H1 (cell line): Measurements from ENCODE around the gene MGST3. TPM values are rescaled to one million over a fixed set of nuclear protein-coding genes. Genes with fewer than 3 reads are reported as not detected.

ENCODE experiments used
- BACH1 ChIP-seq: IDR thresholded peaks from 2 replicates; pipeline ENCODE4 v1.6.1; 2012; ENCODE audit warnings: low read length, improper control_type of control experiment
- CHD7 ChIP-seq: fragments of 300-600 bp; sonication (generic); IDR thresholded peaks from 2 replicates; pipeline ENCODE4 v1.7.1; 2012; ENCODE audit warnings: low read length, moderate library complexity, mild to moderate bottlenecking, inconsistent platforms; ENCODE audit not compliant: insufficient replicate concordance
- RFX5 ChIP-seq: IDR thresholded peaks from 2 replicates; pipeline ENCODE4 v1.6.1; 2011; ENCODE audit warnings: low read depth, low read length, improper control_type of control experiment, borderline replicate concordance
- SIN3A ChIP-seq, 2 experiments: IDR thresholded peaks in 1 of 2; conservative IDR thresholded peaks in 1 of 2; 2 replicates each; pipeline ENCODE4 v1.6.1; 2011 to 2012; ENCODE audit warnings: low read length in 2 of 2, improper control_type of control experiment in 1 of 2, low read depth in 1 of 2, mild to moderate bottlenecking in 1 of 2
- polyA plus RNA-seq, 7 experiments: library from polyadenylated mRNA; depleted of rRNA in 3 of 7; stranded (reverse) in 5 of 7; unstranded in 2 of 7; fragments of >200 nt in 5 of 7; fragments of 200-250 nt in 2 of 7; gene quantifications; 1 replicate in 5 of 7; 2 replicates in 1 of 7; 4 replicates in 1 of 7; pipeline versions ENCODE4 v1.2.1 to v1.2.3, GENCODE V29; 2011 to 2013; ENCODE audit warnings: missing spikeins in 2 of 7, mixed read lengths in 2 of 7
- total RNA-seq: library from RNA; stranded (reverse); fragmentation: NEBNext Ultra II Directional; extraction: Animal tissue kit (Norgen Biotek cat#: 25700); gene quantifications from 2 replicates; pipeline ENCODE4 v1.2.1, GENCODE V29; 2021
- TF ChIP-seq, protein P1 (sequence below): IDR thresholded peaks from 2 replicates; pipeline ENCODE4 v1.6.1; 2012; ENCODE audit warnings: low read length, inconsistent platforms

The MGST3 gene
- total and polyA plus RNA-seq, 2 of the 8 experiments (the other 6 are each of a cell fraction or from before 2014, with no cell fraction given): 124 to 257 TPM

GRCh38 chr1:165619647-165620151 lies 11.3 kb upstream of the MGST3 start (continued):
- TF ChIP-seq CHD7 (no peak), RFX5 (no peak), BACH1 (no peak), SIN3A (conservative IDR thresholded peaks at IDR 0.05 in 1 of 2, IDR thresholded peaks at IDR 0.05 in 1 of 2; ENCODE audit: low read depth in 1 of 2, low read length in 2 of 2) (no peak)
- TF ChIP-seq, protein P1, sequence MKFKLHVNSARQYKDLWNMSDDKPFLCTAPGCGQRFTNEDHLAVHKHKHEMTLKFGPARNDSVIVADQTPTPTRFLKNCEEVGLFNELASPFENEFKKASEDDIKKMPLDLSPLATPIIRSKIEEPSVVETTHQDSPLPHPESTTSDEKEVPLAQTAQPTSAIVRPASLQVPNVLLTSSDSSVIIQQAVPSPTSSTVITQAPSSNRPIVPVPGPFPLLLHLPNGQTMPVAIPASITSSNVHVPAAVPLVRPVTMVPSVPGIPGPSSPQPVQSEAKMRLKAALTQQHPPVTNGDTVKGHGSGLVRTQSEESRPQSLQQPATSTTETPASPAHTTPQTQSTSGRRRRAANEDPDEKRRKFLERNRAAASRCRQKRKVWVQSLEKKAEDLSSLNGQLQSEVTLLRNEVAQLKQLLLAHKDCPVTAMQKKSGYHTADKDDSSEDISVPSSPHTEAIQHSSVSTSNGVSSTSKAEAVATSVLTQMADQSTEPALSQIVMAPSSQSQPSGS: no peak
